HS-27A (cell line): ENCODE data around the gene NAGS.
"Not testable (repeated sequence)": the region's sequence is repeated elsewhere in the genome, so short reads cannot be mapped to it uniquely, and the experiment has no call there.

ENCODE experiments used
- DNase-seq: peaks from one replicate; pipeline ENCODE4 v3.0.0-alpha.2; 2012; ENCODE audit warnings: low read depth, missing footprints

Gene NAGS

GRCh38 chr17:44039829-44040635 lies 35.6 kb downstream of the NAGS start:
- DNase-seq, result no peak

- no peak for DNase-seq
Observed at GRCh38 chr17:44043272-44043696, 38.9 kb downstream of the NAGS start.

GRCh38 chr17:44044071-44044470 lies 39.6 kb downstream of the NAGS start:
- DNase-seq, result no peak

GRCh38 chr17:44045486-44045885 lies 41.1 kb downstream of the NAGS start:
- DNase-seq, result no peak

GRCh38 chr17:44046893-44047292 lies 42.5 kb downstream of the NAGS start:
- not testable (repeated sequence) for DNase-seq

GRCh38 chr17:44049294-44050060 lies 45.1 kb downstream of the NAGS start:
- no peak for DNase-seq

GRCh38 chr17:44053125-44053872 lies 48.9 kb downstream of the NAGS start:
- no peak for DNase-seq
